22Rv1 (cell line): ENCODE data around the gene SULT4A1.

Experiments used
- H3K27ac ChIP-seq: fragments of 450-650 bp; 2 replicates; pipeline ENCODE4 v1.5.1; 2017
- ZFX ChIP-seq: fragments of 450-650 bp; IDR thresholded peaks from 2 replicates; pipeline ENCODE4 v1.6.1; 2017; ENCODE audit warnings: antibody characterized with exemption, borderline replicate concordance
- TF ChIP-seq, protein P1 (sequence below): fragments of 450-650 bp; IDR thresholded peaks from 2 replicates; pipeline ENCODE4 v1.5.1; 2017; ENCODE audit warnings: mild to moderate bottlenecking

The SULT4A1 gene

DNA sequence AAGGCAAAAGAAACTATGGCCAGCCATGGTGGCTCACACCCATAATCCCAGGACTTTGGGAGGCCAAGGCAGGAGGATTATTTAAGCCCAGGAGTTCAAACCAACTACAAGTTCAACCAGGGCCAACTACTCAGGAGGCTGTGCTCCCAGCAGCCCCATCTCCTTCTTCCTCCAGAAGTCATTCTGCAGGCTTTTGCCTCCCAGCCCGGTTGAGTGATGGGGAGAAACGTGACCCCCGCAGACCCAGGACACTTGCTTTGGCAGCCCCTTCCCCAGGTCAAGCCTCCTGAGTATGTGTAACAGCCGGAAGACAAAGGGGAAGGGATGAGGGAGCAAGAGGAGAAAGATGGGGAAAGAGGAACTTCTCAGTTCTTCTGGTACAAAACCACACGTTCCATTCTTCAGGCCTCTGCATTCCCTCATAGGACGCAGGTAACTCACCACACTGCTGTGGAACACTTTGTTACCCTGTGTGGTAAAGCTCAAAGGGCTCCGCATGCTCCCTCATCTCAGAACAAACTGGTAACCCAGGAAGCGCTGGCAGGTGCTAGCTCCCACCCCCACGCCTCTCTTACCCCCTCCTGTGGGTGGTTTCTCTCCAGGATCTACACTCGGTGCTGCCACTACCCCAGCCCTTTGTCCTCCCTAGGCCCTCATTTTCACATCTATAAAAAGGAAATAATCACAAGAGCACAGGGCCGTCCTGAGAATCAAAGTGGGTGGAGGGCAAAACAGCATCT lies 4.0 kb downstream of the SULT4A1 start:
- H3K27ac ChIP-seq, result no peak overlapping the region
- no peak for TF ChIP-seq ZFX
- TF ChIP-seq, protein P1, sequence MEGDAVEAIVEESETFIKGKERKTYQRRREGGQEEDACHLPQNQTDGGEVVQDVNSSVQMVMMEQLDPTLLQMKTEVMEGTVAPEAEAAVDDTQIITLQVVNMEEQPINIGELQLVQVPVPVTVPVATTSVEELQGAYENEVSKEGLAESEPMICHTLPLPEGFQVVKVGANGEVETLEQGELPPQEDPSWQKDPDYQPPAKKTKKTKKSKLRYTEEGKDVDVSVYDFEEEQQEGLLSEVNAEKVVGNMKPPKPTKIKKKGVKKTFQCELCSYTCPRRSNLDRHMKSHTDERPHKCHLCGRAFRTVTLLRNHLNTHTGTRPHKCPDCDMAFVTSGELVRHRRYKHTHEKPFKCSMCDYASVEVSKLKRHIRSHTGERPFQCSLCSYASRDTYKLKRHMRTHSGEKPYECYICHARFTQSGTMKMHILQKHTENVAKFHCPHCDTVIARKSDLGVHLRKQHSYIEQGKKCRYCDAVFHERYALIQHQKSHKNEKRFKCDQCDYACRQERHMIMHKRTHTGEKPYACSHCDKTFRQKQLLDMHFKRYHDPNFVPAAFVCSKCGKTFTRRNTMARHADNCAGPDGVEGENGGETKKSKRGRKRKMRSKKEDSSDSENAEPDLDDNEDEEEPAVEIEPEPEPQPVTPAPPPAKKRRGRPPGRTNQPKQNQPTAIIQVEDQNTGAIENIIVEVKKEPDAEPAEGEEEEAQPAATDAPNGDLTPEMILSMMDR, result no peak

DNA sequence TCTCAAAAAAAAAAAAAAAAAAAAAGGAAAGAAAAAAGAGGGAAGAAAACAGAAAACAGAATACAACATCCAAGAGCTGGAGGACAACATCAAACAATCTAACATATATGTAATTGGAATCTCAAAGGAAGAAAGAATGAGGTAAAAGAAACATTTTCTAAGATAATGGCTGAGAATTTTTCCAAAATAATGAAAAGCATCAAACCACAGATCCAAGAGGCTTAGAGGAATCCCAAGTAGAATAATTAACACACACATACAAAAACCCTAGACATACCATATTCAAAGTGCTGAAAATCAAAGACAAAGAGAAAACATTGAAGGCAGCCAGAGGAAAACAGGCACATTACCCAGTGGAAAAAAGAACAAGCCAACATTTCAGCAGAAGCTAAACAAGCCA lies 4.9 kb downstream of the SULT4A1 start:
- TF ChIP-seq, protein P1, result no peak
- TF ChIP-seq ZFX, result no peak
- H3K27ac ChIP-seq, result no peak overlapping the region

DNA sequence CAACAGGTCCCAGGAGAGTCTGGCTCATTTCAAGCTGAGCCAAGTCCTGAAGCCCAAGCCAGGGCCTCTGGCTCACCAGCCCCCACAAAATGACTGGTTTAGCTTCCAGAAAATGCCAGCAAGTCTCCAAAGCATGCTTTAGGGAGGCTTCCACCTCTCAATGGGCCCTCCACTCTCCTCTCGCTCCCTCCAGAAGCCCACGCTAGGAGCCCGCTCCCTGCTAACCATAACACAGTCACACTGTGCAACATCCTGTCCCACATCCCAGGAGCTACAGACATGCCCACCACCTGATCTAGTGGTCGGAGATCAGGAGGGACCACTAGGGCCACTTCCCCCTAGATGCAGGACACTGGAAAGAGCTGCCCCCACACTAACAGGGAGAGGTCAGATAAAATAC lies 6.9 kb downstream of the SULT4A1 start:
- TF ChIP-seq, protein P1, result no peak
- TF ChIP-seq ZFX, result no peak
- no peak overlapping the region for H3K27ac ChIP-seq

DNA sequence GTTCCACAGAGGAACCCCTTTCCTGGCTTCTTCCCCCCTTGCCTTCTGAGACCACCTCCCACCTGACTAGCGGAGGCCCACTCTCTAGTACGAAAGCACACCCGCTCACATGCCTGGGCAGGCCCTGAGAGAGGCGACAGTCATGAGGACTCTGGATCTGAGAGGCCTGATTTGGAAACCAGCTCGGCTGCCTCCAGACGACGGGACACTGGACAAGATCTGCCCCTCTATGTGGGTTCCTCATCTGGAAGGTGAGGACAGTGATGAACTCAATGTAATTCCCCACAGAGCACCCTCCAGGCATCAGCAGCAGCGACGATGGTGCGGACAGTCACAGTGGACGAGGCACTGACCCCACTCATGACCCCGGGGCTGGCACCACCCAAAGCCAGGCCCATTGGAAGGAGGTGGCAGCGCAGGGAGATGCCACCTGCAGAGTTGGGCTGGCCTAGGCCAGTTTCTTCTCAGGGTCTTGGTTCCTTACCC lies 7.5 kb downstream of the SULT4A1 start:
- TF ChIP-seq ZFX, result no peak
- TF ChIP-seq, protein P1, result no peak
- no peak overlapping the region for H3K27ac ChIP-seq

DNA sequence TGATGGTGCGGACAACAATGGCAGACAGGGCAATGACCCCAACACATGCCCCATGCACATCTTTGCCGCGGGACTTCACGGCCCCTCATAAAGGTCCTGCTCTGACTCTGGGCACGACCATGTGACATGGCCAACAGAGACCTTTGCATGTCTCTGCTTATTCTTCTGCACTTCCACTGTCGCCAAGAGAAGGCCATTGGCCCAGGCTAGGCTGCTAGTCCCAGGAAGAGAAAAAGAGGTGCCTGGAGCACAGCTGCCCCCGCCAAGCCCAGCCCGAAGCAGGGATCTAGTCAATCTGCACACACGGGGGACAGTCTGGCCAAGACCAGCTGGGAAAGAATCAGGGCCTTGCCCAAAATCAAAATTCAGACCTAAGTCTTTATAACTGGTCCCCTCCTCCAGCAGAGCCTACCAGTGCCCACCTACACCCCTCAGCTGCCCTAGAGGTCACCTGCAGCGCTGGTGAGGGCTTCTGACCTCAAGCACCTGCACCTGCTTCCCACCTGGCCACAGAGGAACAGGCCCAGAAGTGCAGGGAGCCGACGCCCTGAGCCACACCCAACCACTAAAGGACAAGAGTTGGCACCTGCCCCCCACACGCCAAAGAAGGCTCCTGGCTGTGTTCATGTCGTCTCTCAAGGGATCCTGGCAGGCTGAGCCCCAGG lies 8.1 kb downstream of the SULT4A1 start:
- H3K27ac ChIP-seq, result no peak overlapping the region
- TF ChIP-seq, protein P1, result no peak
- no peak for TF ChIP-seq ZFX

DNA sequence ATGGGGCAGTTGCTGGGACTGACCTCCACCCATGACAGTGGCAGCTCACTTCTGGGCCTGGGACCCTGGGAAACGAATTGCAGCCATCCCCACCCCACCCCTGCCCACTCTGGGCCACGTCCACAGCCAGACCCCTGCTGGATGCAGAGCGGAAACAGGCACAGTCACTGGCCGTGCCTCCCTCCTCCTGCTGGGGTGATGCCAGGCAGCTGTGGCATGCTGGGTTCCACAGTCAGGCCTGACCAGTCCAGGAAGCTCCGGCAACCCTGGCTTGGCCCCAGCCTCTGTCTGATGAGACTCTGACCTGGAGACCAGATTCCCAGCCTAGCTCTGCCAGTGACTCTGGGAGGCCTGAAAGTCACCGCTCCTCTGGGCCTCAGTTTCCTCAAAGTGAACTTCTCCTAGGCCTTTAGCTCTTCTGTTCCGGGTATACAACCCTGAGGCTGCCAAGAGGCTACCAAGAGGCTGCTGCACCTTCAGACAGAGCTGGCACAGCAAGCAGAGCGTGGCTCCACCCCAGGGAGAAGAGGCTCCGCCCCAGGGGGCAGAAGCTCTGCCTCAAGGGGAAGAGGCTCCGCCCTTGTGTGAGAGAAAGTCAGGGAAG lies 8.9 kb downstream of the SULT4A1 start:
- TF ChIP-seq ZFX, result no peak
- TF ChIP-seq, protein P1, result no peak
- no peak overlapping the region for H3K27ac ChIP-seq
